ENCODE measurements around the gene SELENOV. TPM values are rescaled to one million over a fixed set of nuclear protein-coding genes. Genes with fewer than 3 reads are reported as not detected.

Gene SELENOV
- total RNA-seq, 1 experiment from 2014 or later, result 0.80 TPM

Other genes starting within 250 kb of the SELENOV start
- gene IFNL2, start 246.7 kb upstream of the SELENOV start, total RNA-seq (2021; ENCODE audit: unreplicated experiment), result 0.33 TPM
- gene IFNL1, start 218.7 kb upstream of the SELENOV start, total RNA-seq (2021; ENCODE audit: unreplicated experiment), result 0.57 TPM
- gene LRFN1, start 194.3 kb upstream of the SELENOV start, total RNA-seq (2021; ENCODE audit: unreplicated experiment), result 15.2 TPM
- 3.7 TPM for gene GMFG, start 179.1 kb upstream of the SELENOV start, total RNA-seq (2021; ENCODE audit: unreplicated experiment)
- 1,339 TPM for gene SAMD4B, start 172.7 kb upstream of the SELENOV start, total RNA-seq (2021; ENCODE audit: unreplicated experiment)
- 901 TPM for gene PAF1, start 124.0 kb upstream of the SELENOV start, total RNA-seq (2021; ENCODE audit: unreplicated experiment)
- gene MED29, start 123.8 kb upstream of the SELENOV start, total RNA-seq (2021; ENCODE audit: unreplicated experiment), result 739 TPM
- gene ZFP36, start 108.3 kb upstream of the SELENOV start, total RNA-seq (2021; ENCODE audit: unreplicated experiment), result 414 TPM
- gene PLEKHG2, start 102.5 kb upstream of the SELENOV start, total RNA-seq (2021; ENCODE audit: unreplicated experiment), result 1,988 TPM
- gene RPS16, start 79.2 kb upstream of the SELENOV start, total RNA-seq (2021; ENCODE audit: unreplicated experiment), result 27,832 TPM
- gene SUPT5H, start 69.6 kb upstream of the SELENOV start, total RNA-seq (2021; ENCODE audit: unreplicated experiment), result 1,614 TPM
- 1,837 TPM for gene TIMM50, start 34.3 kb upstream of the SELENOV start, total RNA-seq (2021; ENCODE audit: unreplicated experiment)
- 76.9 TPM for gene DLL3, start 16.2 kb upstream of the SELENOV start, total RNA-seq (2021; ENCODE audit: unreplicated experiment)
- 37.7 TPM for gene EID2B, start 17.7 kb downstream of the SELENOV start, total RNA-seq (2021; ENCODE audit: unreplicated experiment)
- 163 TPM for gene EID2, start 25.0 kb downstream of the SELENOV start, total RNA-seq (2021; ENCODE audit: unreplicated experiment)
- not detected for gene LGALS13, start 87.4 kb downstream of the SELENOV start, total RNA-seq (2021; ENCODE audit: unreplicated experiment)
- gene LGALS16, start 140.8 kb downstream of the SELENOV start, total RNA-seq (2021; ENCODE audit: unreplicated experiment), result not detected
- not detected for gene LGALS14, start 189.3 kb downstream of the SELENOV start, total RNA-seq (2021; ENCODE audit: unreplicated experiment)
- gene CLC, start 222.9 kb downstream of the SELENOV start, total RNA-seq (2021; ENCODE audit: unreplicated experiment), result not detected